ENCODE results near the gene FNBP1L.

GRCh38 chr1:93500275-93500674 is 52.4 kb downstream of the FNBP1L start:
- TF ChIP-seq PAX8 (IDR thresholded peaks at IDR 0.05), result no peak
- TF ChIP-seq POLR2A (IDR thresholded peaks at IDR 0.05; ENCODE audit: low read depth, low read length), result no peak
- TF ChIP-seq, protein P1, sequence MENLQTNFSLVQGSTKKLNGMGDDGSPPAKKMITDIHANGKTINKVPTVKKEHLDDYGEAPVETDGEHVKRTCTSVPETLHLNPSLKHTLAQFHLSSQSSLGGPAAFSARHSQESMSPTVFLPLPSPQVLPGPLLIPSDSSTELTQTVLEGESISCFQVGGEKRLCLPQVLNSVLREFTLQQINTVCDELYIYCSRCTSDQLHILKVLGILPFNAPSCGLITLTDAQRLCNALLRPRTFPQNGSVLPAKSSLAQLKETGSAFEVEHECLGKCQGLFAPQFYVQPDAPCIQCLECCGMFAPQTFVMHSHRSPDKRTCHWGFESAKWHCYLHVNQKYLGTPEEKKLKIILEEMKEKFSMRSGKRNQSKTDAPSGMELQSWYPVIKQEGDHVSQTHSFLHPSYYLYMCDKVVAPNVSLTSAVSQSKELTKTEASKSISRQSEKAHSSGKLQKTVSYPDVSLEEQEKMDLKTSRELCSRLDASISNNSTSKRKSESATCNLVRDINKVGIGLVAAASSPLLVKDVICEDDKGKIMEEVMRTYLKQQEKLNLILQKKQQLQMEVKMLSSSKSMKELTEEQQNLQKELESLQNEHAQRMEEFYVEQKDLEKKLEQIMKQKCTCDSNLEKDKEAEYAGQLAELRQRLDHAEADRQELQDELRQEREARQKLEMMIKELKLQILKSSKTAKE (IDR thresholded peaks at IDR 0.05; ENCODE audit: low read depth, poor library complexity, severe bottlenecking), result no peak
- no peak for TF ChIP-seq EZH2 (IDR thresholded peaks at IDR 0.05; ENCODE audit: borderline replicate concordance, control insufficient read depth, low read depth, low read length)
- TF ChIP-seq E2F4 (IDR thresholded peaks at IDR 0.05; ENCODE audit: low read depth, low read length), result no peak
- TF ChIP-seq, protein P2, sequence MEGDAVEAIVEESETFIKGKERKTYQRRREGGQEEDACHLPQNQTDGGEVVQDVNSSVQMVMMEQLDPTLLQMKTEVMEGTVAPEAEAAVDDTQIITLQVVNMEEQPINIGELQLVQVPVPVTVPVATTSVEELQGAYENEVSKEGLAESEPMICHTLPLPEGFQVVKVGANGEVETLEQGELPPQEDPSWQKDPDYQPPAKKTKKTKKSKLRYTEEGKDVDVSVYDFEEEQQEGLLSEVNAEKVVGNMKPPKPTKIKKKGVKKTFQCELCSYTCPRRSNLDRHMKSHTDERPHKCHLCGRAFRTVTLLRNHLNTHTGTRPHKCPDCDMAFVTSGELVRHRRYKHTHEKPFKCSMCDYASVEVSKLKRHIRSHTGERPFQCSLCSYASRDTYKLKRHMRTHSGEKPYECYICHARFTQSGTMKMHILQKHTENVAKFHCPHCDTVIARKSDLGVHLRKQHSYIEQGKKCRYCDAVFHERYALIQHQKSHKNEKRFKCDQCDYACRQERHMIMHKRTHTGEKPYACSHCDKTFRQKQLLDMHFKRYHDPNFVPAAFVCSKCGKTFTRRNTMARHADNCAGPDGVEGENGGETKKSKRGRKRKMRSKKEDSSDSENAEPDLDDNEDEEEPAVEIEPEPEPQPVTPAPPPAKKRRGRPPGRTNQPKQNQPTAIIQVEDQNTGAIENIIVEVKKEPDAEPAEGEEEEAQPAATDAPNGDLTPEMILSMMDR (IDR thresholded peaks at IDR 0.05 in 2 of 3, conservative IDR thresholded peaks at IDR 0.05 in 1 of 3; ENCODE audit: control insufficient read depth in 2 of 3, extremely low read depth in 1 of 3, insufficient read depth in 1 of 3, low read depth in 3 of 3, low read length in 3 of 3), result no peak
- TF ChIP-seq CHD1 (IDR thresholded peaks at IDR 0.05; ENCODE audit: low read depth, low read length), result no peak
- TF ChIP-seq EED (IDR thresholded peaks at IDR 0.05; ENCODE audit: low read depth), result no peak
- no peak for TF ChIP-seq REST (IDR thresholded peaks at IDR 0.05; ENCODE audit: low read depth, low read length)
- TF ChIP-seq TAF1 (IDR thresholded peaks at IDR 0.05; ENCODE audit: borderline replicate concordance, low read depth, low read length), result no peak
- TF ChIP-seq, protein P3, sequence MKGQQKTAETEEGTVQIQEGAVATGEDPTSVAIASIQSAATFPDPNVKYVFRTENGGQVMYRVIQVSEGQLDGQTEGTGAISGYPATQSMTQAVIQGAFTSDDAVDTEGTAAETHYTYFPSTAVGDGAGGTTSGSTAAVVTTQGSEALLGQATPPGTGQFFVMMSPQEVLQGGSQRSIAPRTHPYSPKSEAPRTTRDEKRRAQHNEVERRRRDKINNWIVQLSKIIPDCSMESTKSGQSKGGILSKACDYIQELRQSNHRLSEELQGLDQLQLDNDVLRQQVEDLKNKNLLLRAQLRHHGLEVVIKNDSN (IDR thresholded peaks at IDR 0.05; ENCODE audit: borderline replicate concordance, extremely low read length, insufficient read depth, low read depth, low read length), result no peak
- no peak for TF ChIP-seq CUX1 (IDR thresholded peaks at IDR 0.05; ENCODE audit: insufficient replicate concordance, low read depth, low read length)

Data from GM12878 (cell line).